WTC11 (cell line): Measurements from ENCODE around the gene ZNF699. TPM values are rescaled to one million over a fixed set of nuclear protein-coding genes. Genes with fewer than 3 reads are reported as not detected.
"Not testable (repeated sequence)": the region's sequence is repeated elsewhere in the genome, so short reads cannot be mapped to it uniquely, and the experiment has no call there.

Source experiments
- ATAC-seq: fragments of 200-7000 bp; cut with Tn5 transposase; 2 replicates; pipeline ENCODE4 v1.10.0; 2021; ENCODE audit warnings: mild to moderate bottlenecking, moderate library complexity
- CTCF ChIA-PET: fragments of 300-600 bp; sonication (Branson Sonifier 250); formaldehyde crosslinking; loops from one replicate; lab custom pipeline; 2021; ENCODE audit warnings: antibody characterized with exemption; lab: Charles Lee
- POLR2A ChIA-PET: fragments of 350-600 bp; sonication (Branson Sonifier 250); formaldehyde crosslinking; loops from one replicate; lab custom pipeline; 2021; ENCODE audit warnings: antibody characterized with exemption; lab: Charles Lee
- DNase-seq: peaks from one replicate; pipeline ENCODE4 v3.0.0; 2021; ENCODE audit warnings: low spot score
- H3K27ac Mint-ChIP-seq: 2 replicates; pipeline ENCODE4 v1.8.0; 2021; ENCODE audit warnings: mixed read lengths
- H3K27me3 Mint-ChIP-seq: 2 replicates; pipeline ENCODE4 v1.8.0; 2021; ENCODE audit warnings: low read depth, mild to moderate bottlenecking, moderate library complexity, mixed read lengths
- H3K36me3 Mint-ChIP-seq: 2 replicates; pipeline ENCODE4 v1.8.0; 2021; ENCODE audit warnings: mixed read lengths
- H3K4me1 Mint-ChIP-seq: 2 replicates; pipeline ENCODE4 v1.8.0; 2022; ENCODE audit warnings: mixed read lengths
- H3K4me3 Mint-ChIP-seq: 2 replicates; pipeline ENCODE4 v1.8.0; 2021; ENCODE audit warnings: mild to moderate bottlenecking, moderate library complexity, mixed read lengths
- H3K9me3 Mint-ChIP-seq: 2 replicates; pipeline ENCODE4 v1.8.0; 2021; ENCODE audit warnings: mixed read lengths
- CBFB ChIP-seq: sonication (generic); formaldehyde crosslinking; IDR thresholded peaks from 2 replicates; pipeline ENCODE4 v1.8.1; 2022; ENCODE audit warnings: mild to moderate bottlenecking, low read depth, missing genetic modification reagents
- CREM ChIP-seq: sonication (generic); formaldehyde crosslinking; IDR thresholded peaks from 2 replicates; pipeline ENCODE4 v1.8.1; 2022; ENCODE audit warnings: mild to moderate bottlenecking, missing genetic modification reagents, moderate library complexity
- GTF2I ChIP-seq: fragments of 250-450 bp; sonication (Bioruptor Pico); conservative IDR thresholded peaks from 2 replicates; pipeline ENCODE4 v1.4.0; 2021; ENCODE audit warnings: mild to moderate bottlenecking
- HMGA2 ChIP-seq: fragments of 250-450 bp; sonication (Bioruptor Pico); IDR thresholded peaks from 2 replicates; pipeline ENCODE4 v1.4.0; 2021; ENCODE audit warnings: mild to moderate bottlenecking, moderate library complexity
- JAZF1 ChIP-seq: fragments of 250-450 bp; sonication (Bioruptor Pico); IDR thresholded peaks from 2 replicates; pipeline ENCODE4 v1.9.0; 2021; ENCODE audit warnings: moderate library complexity, mild to moderate bottlenecking, inconsistent platforms
- NFATC4 ChIP-seq: fragments of 250-450 bp; sonication (Bioruptor Pico); IDR thresholded peaks from 2 replicates; pipeline ENCODE4 v1.9.0; 2021; ENCODE audit warnings: mild to moderate bottlenecking
- NFYB ChIP-seq: sonication (generic); formaldehyde crosslinking; conservative IDR thresholded peaks from 2 replicates; pipeline ENCODE4 v1.8.0; 2022; ENCODE audit warnings: low read depth, missing genetic modification reagents
- PRRX2 ChIP-seq: fragments of 250-450 bp; sonication (Bioruptor Pico); IDR thresholded peaks from 2 replicates; pipeline ENCODE4 v1.8.0; 2021; ENCODE audit warnings: mild to moderate bottlenecking
- ZBTB21 ChIP-seq: sonication (generic); formaldehyde crosslinking; IDR thresholded peaks from 2 replicates; pipeline ENCODE4 v1.8.1; 2023; ENCODE audit warnings: mild to moderate bottlenecking, missing genetic modification reagents, borderline replicate concordance
- ZNF423 ChIP-seq: fragments of 250-450 bp; sonication (Bioruptor Pico); IDR thresholded peaks from 2 replicates; pipeline ENCODE4 v2.1.2; 2022; ENCODE audit warnings: mild to moderate bottlenecking, moderate library complexity
- total RNA-seq: library from RNA; stranded (reverse); gene quantifications from 3 replicates; pipeline ENCODE4 v1.2.3, GENCODE V29; 2021
- TF ChIP-seq, protein P1 (sequence below): fragments of 250-450 bp; sonication (Bioruptor Pico); IDR thresholded peaks from 2 replicates; pipeline ENCODE4 v1.9.0; 2021; ENCODE audit warnings: mild to moderate bottlenecking
- TF ChIP-seq, protein P2 (sequence below): sonication (generic); formaldehyde crosslinking; IDR thresholded peaks from 2 replicates; pipeline ENCODE4 v1.8.1; 2022; ENCODE audit warnings: low read depth, missing genetic modification reagents, borderline replicate concordance
- TF ChIP-seq, protein P3 (sequence below): sonication (generic); formaldehyde crosslinking; IDR thresholded peaks from 2 replicates; pipeline ENCODE4 v1.8.1; 2023; ENCODE audit warnings: mild to moderate bottlenecking, moderate library complexity, missing genetic modification reagents
- TF ChIP-seq, protein P4 (sequence below): sonication (generic); formaldehyde crosslinking; IDR thresholded peaks from 2 replicates; pipeline ENCODE4 v1.8.1; 2022; ENCODE audit warnings: mild to moderate bottlenecking, missing genetic modification reagents, moderate library complexity, borderline replicate concordance
- TF ChIP-seq, protein P5 (sequence below): sonication (generic); formaldehyde crosslinking; IDR thresholded peaks from 2 replicates; pipeline ENCODE4 v1.8.0; 2022; ENCODE audit warnings: mild to moderate bottlenecking, missing genetic modification reagents

ZNF699 gene
- total RNA-seq, 1 experiment from 2014 or later, result 5.9 TPM

DNA sequence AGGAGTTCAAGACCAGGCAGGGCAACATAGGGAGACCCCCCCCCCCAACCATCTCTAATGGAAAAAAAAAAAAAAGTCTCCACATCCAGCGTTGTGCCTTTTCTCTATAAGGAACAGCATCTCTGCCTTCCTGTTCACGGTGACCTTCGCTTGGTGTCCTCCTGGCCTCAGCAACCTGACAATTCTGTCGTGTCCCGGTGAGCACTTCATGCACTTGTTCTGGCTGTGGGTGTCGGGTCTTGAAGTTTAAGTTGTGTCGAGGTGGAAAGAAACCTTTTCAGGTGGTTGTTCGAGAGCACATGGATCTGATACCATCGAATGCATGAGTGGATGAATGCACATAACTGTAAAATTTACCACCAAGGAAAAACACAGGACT, 14.9 kb upstream of the ZNF699 start (continued):
- TF ChIP-seq, protein P1, sequence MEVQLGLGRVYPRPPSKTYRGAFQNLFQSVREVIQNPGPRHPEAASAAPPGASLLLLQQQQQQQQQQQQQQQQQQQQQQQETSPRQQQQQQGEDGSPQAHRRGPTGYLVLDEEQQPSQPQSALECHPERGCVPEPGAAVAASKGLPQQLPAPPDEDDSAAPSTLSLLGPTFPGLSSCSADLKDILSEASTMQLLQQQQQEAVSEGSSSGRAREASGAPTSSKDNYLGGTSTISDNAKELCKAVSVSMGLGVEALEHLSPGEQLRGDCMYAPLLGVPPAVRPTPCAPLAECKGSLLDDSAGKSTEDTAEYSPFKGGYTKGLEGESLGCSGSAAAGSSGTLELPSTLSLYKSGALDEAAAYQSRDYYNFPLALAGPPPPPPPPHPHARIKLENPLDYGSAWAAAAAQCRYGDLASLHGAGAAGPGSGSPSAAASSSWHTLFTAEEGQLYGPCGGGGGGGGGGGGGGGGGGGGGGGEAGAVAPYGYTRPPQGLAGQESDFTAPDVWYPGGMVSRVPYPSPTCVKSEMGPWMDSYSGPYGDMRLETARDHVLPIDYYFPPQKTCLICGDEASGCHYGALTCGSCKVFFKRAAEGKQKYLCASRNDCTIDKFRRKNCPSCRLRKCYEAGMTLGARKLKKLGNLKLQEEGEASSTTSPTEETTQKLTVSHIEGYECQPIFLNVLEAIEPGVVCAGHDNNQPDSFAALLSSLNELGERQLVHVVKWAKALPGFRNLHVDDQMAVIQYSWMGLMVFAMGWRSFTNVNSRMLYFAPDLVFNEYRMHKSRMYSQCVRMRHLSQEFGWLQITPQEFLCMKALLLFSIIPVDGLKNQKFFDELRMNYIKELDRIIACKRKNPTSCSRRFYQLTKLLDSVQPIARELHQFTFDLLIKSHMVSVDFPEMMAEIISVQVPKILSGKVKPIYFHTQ (CRISPR knock-in tag), result no peak
- TF ChIP-seq NFATC4 (CRISPR knock-in tag) (no peak), HMGA2 (no peak), CREM (CRISPR knock-in tag) (no peak), ZBTB21 (CRISPR knock-in tag) (no peak)
- TF ChIP-seq, protein P2, sequence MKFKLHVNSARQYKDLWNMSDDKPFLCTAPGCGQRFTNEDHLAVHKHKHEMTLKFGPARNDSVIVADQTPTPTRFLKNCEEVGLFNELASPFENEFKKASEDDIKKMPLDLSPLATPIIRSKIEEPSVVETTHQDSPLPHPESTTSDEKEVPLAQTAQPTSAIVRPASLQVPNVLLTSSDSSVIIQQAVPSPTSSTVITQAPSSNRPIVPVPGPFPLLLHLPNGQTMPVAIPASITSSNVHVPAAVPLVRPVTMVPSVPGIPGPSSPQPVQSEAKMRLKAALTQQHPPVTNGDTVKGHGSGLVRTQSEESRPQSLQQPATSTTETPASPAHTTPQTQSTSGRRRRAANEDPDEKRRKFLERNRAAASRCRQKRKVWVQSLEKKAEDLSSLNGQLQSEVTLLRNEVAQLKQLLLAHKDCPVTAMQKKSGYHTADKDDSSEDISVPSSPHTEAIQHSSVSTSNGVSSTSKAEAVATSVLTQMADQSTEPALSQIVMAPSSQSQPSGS, result no peak
- TF ChIP-seq, protein P3, sequence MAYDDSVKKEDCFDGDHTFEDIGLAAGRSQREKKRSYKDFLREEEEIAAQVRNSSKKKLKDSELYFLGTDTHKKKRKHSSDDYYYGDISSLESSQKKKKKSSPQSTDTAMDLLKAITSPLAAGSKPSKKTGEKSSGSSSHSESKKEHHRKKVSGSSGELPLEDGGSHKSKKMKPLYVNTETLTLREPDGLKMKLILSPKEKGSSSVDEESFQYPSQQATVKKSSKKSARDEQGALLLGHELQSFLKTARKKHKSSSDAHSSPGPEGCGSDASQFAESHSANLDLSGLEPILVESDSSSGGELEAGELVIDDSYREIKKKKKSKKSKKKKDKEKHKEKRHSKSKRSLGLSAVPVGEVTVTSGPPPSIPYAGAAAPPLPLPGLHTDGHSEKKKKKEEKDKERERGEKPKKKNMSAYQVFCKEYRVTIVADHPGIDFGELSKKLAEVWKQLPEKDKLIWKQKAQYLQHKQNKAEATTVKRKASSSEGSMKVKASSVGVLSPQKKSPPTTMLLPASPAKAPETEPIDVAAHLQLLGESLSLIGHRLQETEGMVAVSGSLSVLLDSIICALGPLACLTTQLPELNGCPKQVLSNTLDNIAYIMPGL, result no peak

DNA sequence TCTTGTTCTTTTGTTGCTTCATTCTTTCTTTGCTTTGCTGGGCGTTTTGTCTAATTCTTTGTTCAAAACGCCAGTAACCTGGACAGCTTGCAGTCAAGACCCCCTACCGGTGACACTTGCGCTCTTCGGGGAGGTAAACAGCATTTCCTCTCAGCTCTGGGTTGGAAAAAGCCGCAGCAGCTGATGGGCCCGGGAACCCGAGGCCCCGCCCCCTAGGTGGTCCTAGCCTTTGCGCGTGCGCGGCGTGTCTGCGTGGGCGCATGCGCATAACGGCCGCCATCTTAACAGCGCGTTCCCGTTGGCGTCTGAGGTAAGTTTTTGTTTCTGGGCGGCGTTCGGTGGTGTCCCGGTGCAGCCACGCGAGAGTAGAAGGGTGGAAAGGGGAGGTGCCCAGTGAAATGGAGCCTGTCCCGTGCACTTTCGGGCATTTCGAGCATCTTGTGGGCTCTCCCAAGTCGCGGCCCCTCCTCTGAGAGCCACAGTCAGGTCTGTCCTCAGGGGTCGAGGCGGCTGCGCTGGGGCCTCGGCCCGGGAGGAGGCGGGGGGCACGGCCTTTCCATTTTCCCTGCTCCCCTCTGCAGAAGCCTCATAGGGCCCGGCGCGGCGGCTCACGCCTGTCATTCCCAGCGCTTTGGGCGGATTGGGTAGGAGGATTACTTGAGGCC, 14.4 kb upstream of the ZNF699 start, which contains the start of gene ZNF559:
Gene ZNF559 (plus strand): TSS at position 261 of the 665 bp plus-strand sequence. CDS start 14,371 bp downstream, outside the sequence.
- ChIA-PET POLR2A (no interaction called here), CTCF (interaction anchor here (0.6 to 1.2 kb wide), 2 partner anchors 12 to 111 kb away, joined by 3 to 4 read pairs; partner anchors contain the start of gene ZNF266)
- ATAC-seq (peak; percentile 95), DNase-seq (peak; percentile 89)
- peaks cover 10% of the 10 kb centered on the region for H3K27me3 Mint-ChIP-seq
- H3K9me3 Mint-ChIP-seq, result peaks cover 50% of the 10 kb centered on the region
- peak within 1 kb of the TSS; percentile 96 for H3K27ac Mint-ChIP-seq
- peak within 1 kb of the TSS; percentile 82 for H3K4me3 Mint-ChIP-seq
- peaks cover 48% of the 10 kb centered on the region for H3K36me3 Mint-ChIP-seq
- peaks cover 4% of the 10 kb centered on the region; the same call in 1 of the 2 replicates for H3K4me1 Mint-ChIP-seq
- TF ChIP-seq, protein P4, sequence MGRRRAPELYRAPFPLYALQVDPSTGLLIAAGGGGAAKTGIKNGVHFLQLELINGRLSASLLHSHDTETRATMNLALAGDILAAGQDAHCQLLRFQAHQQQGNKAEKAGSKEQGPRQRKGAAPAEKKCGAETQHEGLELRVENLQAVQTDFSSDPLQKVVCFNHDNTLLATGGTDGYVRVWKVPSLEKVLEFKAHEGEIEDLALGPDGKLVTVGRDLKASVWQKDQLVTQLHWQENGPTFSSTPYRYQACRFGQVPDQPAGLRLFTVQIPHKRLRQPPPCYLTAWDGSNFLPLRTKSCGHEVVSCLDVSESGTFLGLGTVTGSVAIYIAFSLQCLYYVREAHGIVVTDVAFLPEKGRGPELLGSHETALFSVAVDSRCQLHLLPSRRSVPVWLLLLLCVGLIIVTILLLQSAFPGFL (CRISPR knock-in tag), result no peak
- TF ChIP-seq CREM (CRISPR knock-in tag) (no peak), JAZF1 (CRISPR knock-in tag) (no peak)

DNA sequence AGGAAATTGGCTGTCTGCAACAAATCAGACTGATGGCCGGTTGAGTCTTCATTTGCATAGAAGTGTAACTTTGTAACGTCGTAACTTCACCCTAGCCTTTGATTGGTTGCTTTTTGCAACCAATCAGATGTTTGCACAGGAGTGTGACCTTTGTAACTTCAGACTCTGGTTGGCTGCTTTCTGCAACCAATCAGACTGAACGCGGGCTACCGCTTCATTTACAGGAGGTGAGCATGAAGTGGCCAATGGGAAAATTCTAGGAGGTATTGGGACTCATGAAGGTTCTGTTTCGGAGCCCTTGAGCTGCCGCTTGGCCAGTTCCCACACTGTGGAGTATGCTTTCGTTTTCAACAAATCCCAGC, 13.9 kb upstream of the ZNF699 start:
- peaks cover 10% of the 10 kb centered on the region for H3K27me3 Mint-ChIP-seq
- ATAC-seq (peak; percentile 63), DNase-seq (peak; percentile 36)
- H3K9me3 Mint-ChIP-seq, result peaks cover 47% of the 10 kb centered on the region
- ChIA-PET POLR2A (no interaction called here), CTCF (interaction anchor here (0.6 to 1.2 kb wide), 2 partner anchors 11 to 112 kb away, joined by 3 to 4 read pairs; partner anchors contain the start of gene ZNF266)
- H3K4me1 Mint-ChIP-seq, result peaks cover 4% of the 10 kb centered on the region; the same call in 1 of the 2 replicates
- H3K27ac Mint-ChIP-seq, result peak overlapping the region; percentile 96
- peaks cover 44% of the 10 kb centered on the region for H3K36me3 Mint-ChIP-seq
- TF ChIP-seq, protein P5, sequence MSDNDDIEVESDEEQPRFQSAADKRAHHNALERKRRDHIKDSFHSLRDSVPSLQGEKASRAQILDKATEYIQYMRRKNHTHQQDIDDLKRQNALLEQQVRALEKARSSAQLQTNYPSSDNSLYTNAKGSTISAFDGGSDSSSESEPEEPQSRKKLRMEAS (CRISPR knock-in tag), result no peak
- TF ChIP-seq GTF2I (CRISPR knock-in tag), result no peak
- TF ChIP-seq PRRX2 (CRISPR knock-in tag), result no peak
- TF ChIP-seq NFYB (CRISPR knock-in tag), result peak; percentile 60
- TF ChIP-seq CBFB (CRISPR knock-in tag), result no peak
- TF ChIP-seq ZNF423 (CRISPR knock-in tag), result no peak
- H3K4me3 Mint-ChIP-seq, result peak overlapping the region; percentile 82

DNA sequence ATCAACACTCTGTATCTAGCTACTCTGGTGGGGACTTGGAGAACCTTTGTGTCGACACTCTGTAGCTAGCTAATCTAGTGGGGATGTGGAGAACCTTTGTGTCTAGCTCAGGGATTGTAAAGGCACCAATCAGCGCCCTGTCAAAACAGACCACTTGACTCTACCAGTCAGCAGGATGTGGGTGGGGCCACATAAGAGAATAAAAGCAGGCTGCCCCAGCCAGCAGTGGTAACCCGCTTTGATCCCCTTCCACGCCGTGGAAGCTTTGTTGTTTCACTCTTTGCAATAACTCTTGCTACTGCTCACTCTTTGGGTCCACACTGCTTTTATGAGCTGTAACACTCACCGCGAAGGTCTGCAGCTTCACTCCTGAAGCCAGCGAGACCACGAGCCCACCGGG, 12.6 kb upstream of the ZNF699 start:
- peak overlapping the region; percentile 27; the same call in 1 of the 2 replicates for H3K4me3 Mint-ChIP-seq
- H3K9me3 Mint-ChIP-seq, result peaks cover 52% of the 10 kb centered on the region
- POLR2A ChIA-PET, DNase-seq, ATAC-seq, H3K4me1 Mint-ChIP-seq, CTCF ChIA-PET, H3K27ac Mint-ChIP-seq: not testable (repeated sequence)
- H3K36me3 Mint-ChIP-seq, result peaks cover 37% of the 10 kb centered on the region
- H3K27me3 Mint-ChIP-seq, result peaks cover 20% of the 10 kb centered on the region

DNA sequence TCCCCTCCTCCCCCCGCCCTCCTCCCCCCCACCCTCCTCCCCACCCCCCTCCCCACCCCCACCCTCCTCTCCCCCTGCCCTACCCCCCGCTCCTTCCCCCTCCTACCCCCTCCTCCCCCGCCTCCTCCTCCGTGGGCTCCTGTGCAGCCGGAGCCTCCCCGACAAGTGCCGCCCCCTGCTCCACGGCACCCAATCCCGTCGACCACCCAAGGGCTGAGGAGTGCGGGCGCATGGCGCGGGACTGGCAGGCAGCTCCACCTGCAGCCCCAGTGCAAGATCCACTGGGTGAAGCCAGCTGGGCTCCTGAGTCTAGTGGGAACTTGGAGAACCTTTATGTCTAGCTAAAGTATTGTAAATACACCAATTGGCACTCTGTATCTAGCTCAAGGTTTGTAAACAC, 12.1 kb upstream of the ZNF699 start:
- DNase-seq, H3K4me3 Mint-ChIP-seq, H3K27ac Mint-ChIP-seq, H3K4me1 Mint-ChIP-seq, POLR2A ChIA-PET, CTCF ChIA-PET, ATAC-seq: not testable (repeated sequence)
- Mint-ChIP-seq H3K27me3 (peaks cover 21% of the 10 kb centered on the region), H3K9me3 (peaks cover 55% of the 10 kb centered on the region), H3K36me3 (peaks cover 35% of the 10 kb centered on the region)
